ENCODE results near the gene PRKCB.

The PRKCB gene

DNA sequence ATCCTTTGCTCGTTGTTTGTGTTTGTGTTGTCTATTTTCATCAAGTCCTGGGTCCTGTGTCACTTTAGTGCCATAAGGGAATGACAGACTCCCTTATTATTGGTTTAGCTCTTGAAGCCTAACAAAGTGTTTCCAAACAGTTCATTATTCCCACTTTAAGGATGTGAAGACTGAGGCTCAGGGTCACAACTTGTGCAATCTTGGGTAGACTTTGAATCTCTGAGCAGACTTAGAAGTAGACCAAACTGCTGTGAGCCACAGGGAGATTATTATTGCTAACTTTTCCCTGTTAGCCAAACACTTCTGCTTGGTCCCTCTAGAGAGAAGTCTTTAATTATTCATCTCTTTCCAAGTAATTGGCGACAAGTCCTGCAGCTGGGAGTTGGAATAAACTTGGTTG is 31.8 kb downstream of the PRKCB start:
- DNase-seq, result no peak

DNA sequence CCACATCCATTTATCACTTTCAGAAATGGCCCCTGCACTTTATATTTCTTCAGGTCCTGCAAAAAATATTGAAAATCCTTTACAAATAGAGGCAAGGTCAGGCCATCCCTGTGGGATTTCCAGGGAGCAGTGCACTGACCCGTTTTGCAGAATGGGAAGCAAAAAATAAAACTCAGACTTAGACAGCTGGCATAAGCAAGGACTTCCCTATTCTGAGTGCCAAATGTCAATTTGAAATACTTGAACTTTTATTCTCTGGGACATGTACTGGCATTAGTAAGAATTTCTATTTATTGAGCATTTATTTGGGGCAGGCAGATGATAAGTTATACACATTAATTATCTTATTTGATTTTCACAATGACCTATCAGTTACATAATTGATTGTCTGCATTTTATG is 32.4 kb downstream of the PRKCB start:
- no peak for DNase-seq

DNA sequence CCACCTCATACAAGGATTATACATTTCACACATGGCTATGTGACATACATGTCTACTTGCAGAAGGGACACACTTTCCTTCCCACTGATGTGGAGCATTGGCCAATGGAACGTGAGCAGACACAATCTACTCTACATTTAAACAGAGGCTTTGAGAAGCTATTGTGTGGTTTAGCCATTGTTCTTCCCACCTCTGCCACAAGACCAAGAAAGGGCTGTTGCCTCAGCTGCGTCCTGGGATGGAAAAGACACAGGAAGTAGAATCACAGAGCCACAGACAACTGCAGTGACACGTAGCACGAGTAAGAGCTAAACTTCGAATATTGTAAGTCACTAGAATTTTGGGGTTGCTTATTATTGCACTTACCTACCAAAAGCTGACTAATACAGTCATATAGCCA is 33.3 kb downstream of the PRKCB start:
- peak in 1 of 2 donors; percentile 60 for DNase-seq

DNA sequence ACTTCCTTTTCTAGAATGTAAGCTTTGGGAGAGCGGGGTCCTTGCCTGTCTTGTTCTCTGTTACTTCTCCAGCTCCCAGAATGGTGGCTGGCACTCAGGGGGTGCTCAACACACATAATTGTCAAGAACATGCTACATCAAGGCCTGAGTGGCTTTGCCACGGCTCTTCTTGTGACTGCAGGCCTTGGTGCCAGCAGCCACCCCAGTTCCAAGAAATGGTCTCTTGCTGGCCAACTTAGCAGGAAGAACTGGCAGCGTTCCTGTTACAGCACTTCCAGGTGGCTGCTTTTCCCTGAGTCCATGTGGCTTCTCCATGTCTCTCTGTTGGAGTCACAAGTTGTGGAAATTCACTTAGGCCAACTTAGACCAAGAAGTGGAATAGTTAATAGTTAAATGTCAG is 36.1 kb downstream of the PRKCB start:
- DNase-seq, result no peak

DNA sequence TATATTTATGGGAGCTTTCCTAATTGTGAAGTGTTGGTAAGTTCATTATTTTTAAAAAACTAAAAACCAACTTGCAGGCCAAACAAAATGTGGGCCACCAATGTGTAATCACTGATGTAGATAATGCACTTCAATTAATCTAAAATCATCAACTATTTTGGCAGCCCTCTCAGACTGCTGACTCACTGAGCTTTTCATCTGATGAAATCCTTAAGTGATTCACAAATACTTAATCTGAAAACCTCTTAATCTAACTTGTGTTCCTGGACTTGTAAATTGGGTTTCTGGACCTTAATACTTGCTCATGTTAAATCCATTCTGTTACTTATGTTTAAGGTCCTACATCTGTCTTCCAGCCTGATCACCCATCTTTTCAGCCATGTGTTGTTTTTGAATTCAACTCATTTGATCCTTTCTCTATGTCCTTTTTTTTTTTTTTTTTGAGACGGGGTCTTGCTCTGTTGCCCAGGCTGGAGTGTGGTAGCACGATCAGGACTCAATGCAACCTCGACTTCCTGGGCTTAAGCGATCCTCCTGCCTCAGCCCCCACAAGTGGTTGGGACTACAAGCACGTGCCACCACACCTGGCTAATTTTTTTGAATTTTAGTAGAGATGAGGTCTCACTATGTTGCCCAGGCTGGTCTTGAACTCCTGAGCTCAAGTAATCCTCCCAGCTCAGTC is 39.0 kb downstream of the PRKCB start:
- DNase-seq, result peak in 1 of 2 donors; percentile 41

DNA sequence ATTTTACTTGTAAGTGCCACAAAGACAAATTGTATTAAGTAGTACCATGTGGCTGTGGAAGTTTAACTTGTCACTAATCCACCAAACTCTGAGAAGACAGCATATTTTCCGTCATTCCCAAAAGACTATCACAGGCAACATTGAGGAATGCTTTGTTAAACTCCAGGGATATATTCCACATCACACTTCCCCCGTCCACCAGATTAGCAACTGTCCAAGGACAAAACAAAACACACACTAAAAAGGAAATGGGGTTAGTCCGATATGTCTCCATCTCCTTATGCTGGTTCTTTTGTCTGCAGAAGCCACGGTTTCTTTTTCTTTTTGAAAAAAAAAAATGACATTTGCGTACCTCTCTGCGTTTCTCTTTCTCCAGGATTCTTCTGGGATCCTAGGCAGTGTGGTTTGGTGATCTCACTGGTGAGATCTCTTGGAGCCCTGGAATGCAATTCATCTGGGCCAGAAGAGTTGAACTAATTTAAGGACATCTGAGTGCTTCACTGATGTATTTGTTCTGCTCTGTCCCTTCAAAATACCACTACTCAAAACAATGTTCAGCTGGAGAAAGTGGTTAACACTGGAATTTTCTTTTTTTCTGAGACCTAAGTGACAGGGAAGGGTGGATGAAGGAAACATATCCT is 40.6 kb downstream of the PRKCB start:
- DNase-seq, result no peak

DNA sequence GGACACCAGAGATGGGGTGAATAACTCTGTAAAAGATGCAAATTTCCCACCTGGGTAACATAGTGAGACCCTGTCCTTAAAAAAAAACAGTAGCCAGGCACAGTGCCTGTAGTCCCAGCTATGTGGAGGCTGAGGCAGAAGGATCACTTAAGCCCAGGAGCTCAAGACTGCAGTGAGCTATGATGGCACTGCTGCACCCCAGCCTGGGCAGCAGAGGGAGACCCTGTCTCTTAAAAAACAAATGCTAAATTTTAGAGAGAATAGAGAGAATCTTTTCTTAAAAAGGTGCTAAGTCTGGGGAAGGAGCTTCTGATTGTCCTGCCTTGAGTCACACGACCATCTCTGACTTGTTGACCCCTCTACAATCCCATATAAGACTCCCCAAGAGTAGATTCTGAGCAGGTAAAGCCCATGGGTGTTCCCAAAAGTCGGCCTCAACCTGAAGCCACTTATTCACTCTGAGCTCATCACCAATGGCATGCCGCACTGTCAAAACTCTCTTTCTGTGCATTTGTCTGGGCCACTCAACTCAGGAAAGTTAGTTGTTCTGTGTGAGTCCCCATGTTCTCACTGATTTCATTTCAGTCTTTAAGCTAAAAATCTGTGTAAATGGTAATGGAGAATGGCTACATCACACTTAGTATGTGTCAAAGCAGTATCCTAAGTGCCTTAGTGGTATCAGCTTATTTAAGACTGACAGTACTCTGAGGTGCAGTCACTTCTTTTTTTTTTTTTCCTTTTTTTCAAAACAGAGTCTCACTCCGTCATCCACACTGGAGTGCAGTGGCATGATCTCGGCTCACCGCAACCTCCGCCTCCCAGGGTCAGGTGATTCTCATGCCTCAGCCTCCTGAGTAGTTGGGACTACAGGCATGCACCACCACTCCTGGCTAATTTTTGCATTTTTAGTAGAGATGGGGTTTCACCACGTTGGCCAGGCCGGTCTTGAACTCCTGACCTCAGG is 41.6 kb downstream of the PRKCB start:
- DNase-seq, result no peak

DNA sequence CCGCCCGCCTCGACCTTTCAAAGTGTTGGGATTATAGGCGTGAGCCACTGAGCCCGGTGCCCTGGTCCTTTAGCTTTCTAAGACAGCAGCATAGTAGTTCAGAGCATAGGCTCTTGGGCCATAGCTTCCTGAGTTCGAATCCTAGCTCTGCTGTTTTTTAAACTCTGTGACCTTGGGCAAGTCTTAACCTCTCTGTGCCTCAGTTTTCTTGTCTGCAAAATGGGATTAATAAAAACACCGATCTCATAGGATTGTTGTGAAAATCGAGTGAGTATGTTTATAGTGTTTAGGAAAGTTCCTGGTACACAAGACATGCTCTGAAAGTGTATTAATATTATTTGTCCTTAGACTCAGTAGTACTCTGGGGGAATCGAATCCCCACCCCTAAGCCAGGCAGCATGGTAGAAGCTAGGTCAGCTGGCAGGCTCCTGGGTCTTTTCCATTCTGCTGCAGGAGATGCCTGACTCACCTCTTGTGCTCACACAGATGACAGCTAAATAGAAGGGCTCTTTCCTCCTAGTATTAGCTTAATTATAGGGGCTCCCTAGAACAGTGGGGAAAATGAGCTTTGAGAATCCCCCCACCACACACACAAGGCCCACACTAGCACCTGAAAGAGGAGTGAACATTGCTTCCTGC is 44.1 kb downstream of the PRKCB start:
- DNase-seq, result no peak

DNA sequence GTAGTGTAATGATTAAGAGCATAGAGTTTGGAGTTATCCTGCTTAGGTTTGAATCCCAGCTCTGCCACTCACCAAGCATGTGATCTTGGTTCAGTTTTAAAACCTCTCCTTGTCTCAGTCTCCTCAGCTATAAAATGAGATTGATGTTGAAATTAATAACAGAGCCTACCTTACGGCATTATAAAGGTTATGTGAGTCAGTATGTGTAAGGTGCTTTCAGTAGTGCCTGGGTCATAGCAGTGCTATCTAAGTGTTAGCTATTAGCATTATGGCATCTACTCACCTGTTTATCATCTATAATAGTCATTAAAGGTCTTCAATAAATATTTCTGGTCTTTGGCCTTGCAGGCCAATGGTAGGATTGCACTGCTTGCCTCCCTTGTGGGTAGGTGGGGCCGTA is 53.4 kb downstream of the PRKCB start:
- DNase-seq, result no peak

DNA sequence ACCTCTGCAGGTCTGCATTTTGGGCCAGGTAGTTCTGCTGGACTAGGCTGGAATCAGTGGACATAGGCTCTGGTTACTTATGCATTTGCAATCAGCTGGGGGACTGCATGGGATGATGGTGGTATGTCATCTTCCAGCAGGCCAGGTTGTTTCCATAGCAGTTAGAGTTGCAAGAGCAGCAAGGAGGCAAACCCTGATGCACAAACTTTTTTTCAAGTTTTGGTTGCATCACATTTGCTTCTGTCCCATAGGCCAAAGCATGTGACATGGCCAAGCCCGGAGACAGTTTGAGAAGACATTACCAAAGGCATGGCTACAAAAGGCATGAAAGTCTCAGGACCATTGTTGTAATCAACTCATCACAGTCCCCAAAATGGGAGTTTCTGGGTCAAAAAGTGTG is 58.2 kb downstream of the PRKCB start:
- DNase-seq, result no peak

DNA sequence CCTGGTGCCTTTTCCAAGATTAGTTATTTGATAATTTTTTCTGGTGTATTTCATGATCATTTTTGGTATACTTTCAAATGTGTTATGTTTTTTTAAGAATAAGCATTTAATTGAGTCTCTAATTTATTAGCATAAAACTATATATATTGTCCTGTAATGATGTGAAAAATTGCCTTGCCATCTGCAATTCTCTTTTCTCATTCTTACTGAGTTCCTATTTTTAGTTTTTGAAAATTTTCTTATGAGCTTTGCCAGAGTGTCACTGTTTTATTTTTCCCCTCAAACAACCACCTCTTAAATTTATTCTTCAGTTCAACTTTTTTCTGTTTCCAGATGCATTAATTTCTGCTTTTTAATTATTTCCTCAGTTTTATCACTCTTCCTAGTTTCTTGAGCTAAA is 59.3 kb downstream of the PRKCB start:
- no peak for DNase-seq

DNA sequence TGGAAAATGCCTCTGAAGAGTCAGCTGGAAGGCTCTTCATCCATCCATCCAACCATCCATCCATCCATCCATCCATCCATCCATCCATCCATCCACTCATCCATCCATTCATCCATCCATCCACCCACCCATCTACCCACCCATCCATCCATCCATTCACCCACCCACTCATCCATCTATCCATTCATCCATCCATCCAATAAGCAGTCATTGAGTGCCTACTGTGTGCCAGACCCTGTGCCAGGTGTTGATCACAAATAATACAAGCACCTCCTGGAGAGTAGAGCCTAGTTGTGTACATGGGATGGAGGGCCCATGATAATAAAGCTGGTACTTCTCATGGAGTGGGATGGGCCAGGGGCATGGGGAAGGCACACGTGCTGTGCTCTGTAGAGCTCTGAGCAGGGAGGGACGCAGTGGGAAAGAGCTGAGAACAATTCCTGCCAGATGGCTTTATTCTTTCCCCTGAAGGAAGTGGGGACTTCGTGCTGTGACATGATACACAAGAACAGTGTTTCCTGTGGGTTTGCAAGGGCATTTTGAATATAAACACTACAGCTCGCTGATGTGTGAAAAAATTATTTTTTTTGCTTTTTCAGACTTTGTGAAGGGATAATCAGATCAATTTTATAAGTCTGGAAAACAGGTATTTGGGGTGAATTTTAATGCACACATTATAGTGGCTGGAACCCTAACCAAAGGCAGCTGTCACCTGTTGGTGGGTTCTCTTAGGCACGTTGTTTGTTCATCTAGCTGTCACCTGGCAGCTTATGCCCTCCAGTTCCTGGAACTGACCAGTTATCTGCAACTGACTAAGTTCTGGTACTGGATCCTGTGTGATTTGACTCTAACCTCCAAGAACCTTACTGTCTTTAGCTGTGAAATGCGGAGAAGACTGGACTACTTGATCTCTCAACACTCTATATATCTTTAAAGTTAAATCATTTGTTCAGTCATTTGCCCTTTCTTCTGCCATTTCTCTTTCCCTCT is 61.3 kb downstream of the PRKCB start:
- DNase-seq, result peak in 1 of 2 donors; percentile 75

DNA sequence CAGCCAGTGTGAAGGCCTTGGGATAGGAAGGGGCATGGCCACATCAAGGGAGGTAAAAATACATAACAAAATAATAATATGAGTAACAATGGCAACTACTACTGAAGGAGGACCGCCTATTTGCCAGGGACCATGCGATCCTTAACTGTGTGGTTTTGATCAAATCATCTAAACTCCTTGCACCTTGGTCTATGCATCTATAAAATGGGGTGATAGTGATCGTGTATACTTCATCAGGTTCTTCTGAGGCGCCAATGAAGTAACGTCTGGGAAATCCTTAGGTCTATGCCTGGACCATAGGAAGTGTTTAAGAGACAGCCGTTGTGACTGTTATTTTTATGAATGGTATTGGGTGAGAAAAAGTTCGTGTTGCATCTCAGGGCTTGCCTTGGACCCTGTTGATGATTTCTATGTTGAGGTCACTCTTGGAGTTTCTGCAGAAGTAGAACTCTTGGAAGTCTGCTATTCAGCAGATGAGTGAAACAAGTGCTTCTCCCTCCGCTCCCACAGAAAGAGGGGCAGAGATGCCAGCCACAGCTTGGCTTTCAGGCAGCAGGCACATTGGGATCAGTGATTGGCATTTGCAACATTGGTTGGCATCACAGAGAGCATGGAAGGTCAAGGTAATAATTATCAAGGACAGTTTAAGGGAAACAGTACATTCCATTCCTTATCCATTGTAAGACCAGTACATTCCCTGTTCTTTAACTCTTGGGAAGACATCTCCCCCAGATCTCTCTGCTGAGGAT is 63.1 kb downstream of the PRKCB start:
- DNase-seq, result no peak

DNA sequence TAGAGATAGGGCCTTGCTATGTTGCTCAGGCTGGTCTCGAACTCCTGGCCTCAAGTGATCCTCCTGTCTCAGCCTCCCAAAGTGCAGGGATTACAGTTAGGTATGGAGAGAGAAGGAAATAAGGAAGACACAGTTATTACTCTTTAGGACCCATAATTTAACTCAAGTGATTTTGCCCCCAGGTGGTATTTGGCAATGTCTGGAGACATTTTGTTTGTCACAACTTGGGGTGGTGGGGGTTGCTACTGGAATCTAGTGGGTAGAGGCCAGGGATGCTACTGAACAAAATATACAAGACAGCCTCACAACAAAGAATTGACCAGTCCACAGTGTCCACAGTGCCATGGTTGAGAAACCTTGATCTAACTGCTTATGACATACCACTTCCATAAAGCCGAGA is 64.1 kb downstream of the PRKCB start:
- DNase-seq, result no peak

DNA sequence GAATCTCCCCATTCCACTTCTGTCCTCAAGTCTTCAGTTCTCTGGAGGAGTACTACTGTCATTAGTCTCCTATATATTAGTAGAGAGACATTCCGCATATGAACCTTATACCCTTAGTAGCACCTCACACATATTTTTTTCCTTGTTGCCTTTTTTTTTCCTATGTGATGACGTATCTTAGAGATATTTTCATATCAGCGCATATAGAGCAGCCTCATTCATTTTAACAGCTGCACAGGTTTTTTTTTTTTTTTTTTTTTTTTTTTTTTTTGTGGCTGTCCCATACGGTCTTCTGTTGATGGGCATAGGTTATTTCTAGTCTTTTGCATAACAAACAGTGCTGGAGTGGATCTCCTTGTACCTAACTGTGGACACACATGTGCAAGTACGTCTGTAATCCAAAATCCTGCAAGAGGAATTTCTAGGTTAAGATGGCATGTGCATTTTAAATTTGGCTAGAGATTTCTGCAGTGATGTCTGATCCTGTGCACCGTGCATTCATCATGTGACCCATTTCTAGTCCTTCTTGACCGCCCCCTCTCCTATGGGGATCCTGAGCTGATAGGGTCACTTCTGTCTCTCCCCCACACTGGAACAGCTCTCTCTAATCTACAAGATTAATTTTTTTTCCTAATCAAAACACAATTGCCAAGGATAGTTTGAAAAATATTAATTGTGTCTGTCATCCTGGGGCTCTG is 64.8 kb downstream of the PRKCB start:
- DNase-seq, result no peak

DNA sequence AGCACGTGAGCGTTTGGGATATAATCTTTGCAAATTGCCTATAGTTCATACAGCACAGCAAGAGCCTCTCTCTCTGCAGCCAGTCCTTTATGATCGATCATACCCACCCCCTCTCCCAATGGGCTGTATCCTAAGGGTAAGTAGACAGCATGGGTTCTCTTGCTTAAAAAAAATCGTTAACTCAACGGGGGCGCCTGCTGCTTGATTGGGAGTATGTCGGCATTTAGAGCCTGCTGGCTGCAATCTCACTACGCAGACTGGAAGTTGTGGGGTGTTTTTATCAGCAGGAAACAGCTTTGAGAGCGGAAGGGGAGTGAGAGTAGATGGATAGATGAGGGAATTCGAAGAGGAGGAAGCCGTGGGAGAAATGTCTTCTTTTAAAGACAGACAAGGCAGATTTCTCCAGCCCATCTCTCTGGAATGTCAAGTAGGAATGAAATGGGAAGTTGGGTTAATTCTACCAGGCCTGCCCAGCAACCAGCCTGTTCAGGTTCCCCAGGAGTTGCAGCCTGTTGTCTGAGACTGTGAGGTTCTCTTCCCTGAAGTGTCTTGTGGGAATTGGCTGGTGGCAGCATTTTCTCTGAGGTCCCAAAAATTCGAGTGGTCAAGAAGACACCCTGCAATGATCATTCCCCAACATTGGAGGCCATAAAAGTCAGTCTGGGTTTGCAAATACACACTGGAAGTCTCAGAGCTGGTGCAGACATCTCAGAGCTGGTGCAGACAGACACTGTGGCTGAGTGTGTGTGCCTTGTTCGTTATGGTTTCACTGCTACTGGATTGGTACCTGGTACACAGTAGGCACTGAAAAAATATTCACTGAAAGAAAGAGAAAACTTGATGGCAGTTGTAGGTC is 65.6 kb downstream of the PRKCB start:
- DNase-seq, result peak in 1 of 2 donors; percentile 97

DNA sequence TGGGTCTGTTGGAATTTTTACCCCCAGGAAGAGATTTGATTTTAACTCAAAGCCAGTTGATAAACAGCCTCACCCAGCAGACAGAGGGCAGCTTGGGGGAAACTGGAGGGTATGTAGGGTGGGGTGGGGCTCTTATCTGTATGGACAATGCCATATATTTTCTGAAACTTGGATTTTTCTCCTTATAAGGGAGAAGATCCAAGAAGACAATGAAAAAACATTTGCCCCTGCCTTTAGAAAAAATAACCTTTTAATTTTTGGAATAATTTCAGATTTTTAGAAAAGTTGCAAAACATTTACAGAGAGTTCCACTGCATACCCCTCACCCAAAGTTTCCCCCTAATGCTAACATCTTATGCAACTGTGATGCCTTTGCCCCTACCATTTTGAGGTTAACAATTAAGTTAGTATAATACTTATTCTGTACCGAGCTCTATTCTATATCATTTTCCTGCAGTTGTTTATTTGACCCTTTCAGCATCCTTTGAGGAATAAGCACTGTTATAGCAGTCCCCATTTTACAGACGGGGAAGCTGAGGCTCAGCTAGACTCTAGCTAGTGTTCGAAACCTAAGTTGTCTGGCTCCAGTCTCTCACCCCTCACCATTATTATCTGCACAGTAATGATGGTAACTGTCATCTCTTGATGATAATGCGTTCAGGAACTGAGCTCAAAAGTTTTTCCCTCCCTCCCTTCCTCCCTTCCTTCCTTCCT is 66.4 kb downstream of the PRKCB start:
- DNase-seq, result no peak

DNA sequence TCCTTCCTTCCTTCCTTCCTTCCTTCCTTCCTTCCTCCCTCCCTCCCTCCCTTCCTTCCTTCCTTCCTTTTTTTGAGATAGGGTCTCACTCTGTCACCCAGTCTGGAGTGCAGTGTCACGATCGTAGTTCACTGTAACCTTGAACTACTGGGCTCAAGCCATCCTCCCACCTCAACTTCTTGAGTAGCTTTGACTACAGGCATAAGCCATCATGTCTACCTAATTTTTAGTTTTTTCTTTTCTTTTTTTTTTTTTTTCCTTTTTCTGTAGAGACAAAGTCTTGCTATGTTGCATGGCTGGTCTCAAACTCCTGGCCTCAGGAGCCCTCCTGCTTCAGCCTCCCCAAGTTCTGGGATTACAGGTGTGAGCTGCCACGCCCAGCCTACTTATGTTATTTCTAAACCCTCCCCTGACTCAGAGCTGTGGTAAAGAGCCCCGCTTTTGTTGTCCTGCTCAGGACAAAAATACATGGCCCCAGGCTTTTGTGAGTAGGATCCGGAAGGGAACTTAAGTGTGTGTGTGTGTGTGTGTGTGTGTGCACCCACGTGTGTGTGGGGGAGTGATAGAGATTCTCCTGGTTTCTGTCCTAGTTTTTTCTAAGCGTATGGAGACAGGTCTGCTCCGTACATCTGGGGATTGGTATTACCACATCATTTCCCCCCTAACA is 67.1 kb downstream of the PRKCB start:
- no peak for DNase-seq
